Measurements from ENCODE around the gene KIF25.

Gene KIF25

GRCh38 chr6:168058691-168059551, 61.5 kb downstream of the KIF25 start:
- Histone ChIP-seq H3K4me3 (ENCODE audit: low read depth in 1 of 2, low read length in 2 of 2) (no peak overlapping the region), H3K9ac (ENCODE audit: low read length) (no peak overlapping the region), H3K4me1 (ENCODE audit: insufficient read depth, low read length) (no peaks in the 10 kb centered on the region), H3K27me3 (ENCODE audit: control insufficient read depth in 1 of 2, insufficient read depth in 2 of 2, low read length in 2 of 2) (no peaks in the 10 kb centered on the region), H3K9me3 (ENCODE audit: low read length) (no peaks in the 10 kb centered on the region), H3K36me3 (ENCODE audit: insufficient read depth, low read length) (no peaks in the 10 kb centered on the region), H3K27ac (ENCODE audit: low read depth, low read length) (no peak overlapping the region)

DNA sequence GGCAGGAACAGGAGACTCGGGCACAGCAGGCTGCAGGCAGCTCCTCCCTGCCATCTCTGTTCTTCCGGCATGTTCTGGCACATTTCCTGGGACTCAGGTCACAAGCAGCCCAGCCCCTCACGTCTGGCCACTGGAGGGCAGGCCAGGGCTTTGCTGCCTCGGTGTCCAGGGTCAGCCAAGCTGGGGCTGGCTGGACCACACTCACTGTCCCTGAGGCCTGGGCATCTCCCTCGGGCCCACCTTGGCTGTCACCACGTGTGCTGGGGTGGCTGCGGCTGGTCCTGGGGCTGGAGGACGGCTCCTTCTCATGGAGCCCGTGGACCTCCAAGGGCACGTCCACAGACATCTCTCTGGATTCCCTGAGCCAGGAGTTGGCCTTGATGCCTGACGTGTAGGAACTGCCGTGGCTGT, 63.1 kb downstream of the KIF25 start:
- Histone ChIP-seq H3K4me3 (ENCODE audit: low read depth in 1 of 2, low read length in 2 of 2) (no peak overlapping the region), H3K36me3 (ENCODE audit: insufficient read depth, low read length) (no peaks in the 10 kb centered on the region), H3K4me1 (ENCODE audit: insufficient read depth, low read length) (no peaks in the 10 kb centered on the region), H3K27me3 (ENCODE audit: control insufficient read depth in 1 of 2, insufficient read depth in 2 of 2, low read length in 2 of 2) (no peaks in the 10 kb centered on the region), H3K27ac (ENCODE audit: low read depth, low read length) (no peak overlapping the region), H3K9ac (ENCODE audit: low read length) (no peak overlapping the region), H3K9me3 (ENCODE audit: low read length) (no peaks in the 10 kb centered on the region)

DNA sequence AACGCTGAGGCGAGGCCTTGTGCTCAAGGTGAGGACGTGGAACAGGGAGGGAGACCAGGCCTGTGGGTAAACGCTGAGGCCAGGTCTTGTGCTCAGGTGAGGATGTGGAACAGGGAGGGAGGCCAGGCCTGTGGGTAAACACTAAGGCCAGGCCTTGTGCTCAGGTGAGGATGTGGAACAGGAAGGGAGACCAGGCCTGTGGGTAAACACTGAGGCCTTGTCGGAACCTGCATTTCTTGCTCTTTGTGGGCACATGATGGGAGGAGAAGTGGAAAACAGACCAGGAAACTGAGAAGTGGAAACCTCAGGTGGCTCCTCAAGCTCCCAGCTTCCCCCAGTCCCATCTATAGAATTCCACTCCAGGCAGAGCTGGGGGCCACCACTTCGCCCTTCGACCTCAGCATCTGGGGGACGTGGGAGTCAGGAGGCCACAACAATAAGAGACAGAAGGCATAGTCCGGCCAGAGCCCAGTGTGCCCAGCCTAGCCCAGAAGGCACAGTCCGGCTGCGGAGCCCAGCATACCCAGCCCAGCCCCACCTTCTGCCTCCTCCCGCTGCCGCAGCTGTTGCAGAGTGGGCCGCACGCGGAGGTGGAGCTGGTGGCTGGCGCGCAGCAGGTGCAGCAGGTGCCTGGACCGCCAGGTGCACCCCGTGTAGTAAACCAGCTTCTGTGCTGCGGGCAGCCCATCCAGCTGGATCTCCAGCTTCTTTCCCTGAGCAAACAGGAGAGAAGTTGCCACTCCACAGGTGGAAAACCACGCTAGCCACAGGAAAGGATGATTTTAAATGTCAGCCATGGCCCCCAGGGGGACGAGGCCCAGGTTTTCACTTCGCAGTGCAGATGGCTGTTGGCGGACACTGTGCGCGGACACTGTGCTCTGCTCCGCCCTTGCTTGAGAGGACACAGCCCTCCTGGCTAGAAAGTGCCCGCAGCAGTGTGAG, 64.1 kb downstream of the KIF25 start:
- no peaks in the 10 kb centered on the region for H3K27me3 ChIP-seq (ENCODE audit: control insufficient read depth in 1 of 2, insufficient read depth in 2 of 2, low read length in 2 of 2)
- H3K4me1 ChIP-seq (ENCODE audit: insufficient read depth, low read length), result no peaks in the 10 kb centered on the region
- H3K9ac ChIP-seq (ENCODE audit: low read length), result no peak overlapping the region
- no peak overlapping the region for H3K4me3 ChIP-seq (ENCODE audit: low read depth in 1 of 2, low read length in 2 of 2)
- no peaks in the 10 kb centered on the region for H3K9me3 ChIP-seq (ENCODE audit: low read length)
- no peaks in the 10 kb centered on the region for H3K36me3 ChIP-seq (ENCODE audit: insufficient read depth, low read length)
- H3K27ac ChIP-seq (ENCODE audit: low read depth, low read length), result no peak overlapping the region

DNA sequence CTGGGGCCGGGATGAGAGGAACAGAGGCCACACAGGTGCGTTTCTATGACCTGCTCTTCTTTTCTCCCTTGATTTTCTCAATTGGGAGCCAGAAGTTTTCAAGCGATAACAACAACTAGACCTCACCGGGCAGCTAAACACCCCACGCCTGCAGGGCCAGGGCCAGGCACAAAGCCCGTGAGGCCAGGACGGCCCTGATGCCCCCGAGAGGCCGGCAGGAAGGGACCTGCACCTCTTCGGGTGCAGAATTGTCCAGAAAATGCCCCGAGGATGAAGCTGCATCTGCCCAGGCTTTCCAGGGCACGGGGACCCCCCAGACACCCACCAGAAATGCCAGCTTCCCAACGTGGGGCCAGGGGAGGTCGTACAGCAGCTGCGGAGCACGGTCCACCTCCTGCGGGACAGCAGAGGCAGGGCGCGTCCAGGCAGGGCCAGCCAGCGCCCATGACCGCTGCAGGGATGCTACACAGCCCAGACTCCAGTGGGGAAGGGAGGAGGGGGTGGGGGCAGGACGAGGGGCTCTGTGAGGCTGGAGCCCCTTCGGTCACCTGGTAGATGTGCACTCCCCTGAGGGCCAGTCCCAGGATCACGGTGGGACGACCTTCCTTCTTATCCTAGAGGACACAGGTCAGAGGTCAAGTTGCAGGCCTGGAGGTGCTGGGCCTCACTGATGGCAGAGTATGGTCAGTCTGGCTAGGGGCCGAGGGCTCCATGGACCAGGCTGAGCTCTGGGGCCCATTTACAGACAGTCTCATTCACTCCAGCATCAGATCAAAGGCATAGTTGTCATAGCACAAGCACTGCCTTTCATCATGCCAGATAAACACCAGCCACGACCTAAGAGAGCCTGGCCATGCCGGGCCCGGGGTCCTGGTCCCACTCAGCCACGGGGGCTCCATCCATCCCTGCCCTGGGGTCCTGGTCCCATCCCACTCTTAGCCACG, 65.1 kb downstream of the KIF25 start:
- Histone ChIP-seq H3K9ac (ENCODE audit: low read length) (no peak overlapping the region), H3K27me3 (ENCODE audit: control insufficient read depth in 1 of 2, insufficient read depth in 2 of 2, low read length in 2 of 2) (no peaks in the 10 kb centered on the region), H3K4me1 (ENCODE audit: insufficient read depth, low read length) (no peaks in the 10 kb centered on the region), H3K36me3 (ENCODE audit: insufficient read depth, low read length) (no peaks in the 10 kb centered on the region), H3K9me3 (ENCODE audit: low read length) (no peaks in the 10 kb centered on the region), H3K27ac (ENCODE audit: low read depth, low read length) (no peak overlapping the region), H3K4me3 (ENCODE audit: low read depth in 1 of 2, low read length in 2 of 2) (no peak overlapping the region)

DNA sequence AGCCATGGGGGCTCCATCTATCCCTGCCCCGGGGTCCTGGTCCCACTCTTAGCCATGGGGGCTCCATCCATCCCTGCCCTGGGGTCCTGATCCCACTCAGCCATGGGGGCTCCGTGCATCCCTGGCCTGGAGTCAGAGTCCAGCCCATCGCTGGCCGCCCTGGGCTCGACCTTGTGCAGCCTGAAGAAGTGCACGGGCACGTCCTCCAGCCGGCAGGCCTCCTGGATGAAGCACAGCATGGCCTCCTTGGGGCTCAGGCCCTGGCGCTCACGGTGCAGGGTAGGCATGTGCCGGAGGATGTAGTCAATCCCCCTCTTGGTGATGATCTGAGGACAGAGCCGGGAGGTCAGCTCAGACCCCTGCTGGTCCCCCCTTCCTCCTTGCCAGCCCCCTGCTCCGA, 66.0 kb downstream of the KIF25 start:
- H3K27me3 ChIP-seq (ENCODE audit: control insufficient read depth in 1 of 2, insufficient read depth in 2 of 2, low read length in 2 of 2), result no peaks in the 10 kb centered on the region
- no peak overlapping the region for H3K27ac ChIP-seq (ENCODE audit: low read depth, low read length)
- H3K36me3 ChIP-seq (ENCODE audit: insufficient read depth, low read length), result no peaks in the 10 kb centered on the region
- no peak overlapping the region for H3K9ac ChIP-seq (ENCODE audit: low read length)
- no peaks in the 10 kb centered on the region for H3K9me3 ChIP-seq (ENCODE audit: low read length)
- H3K4me1 ChIP-seq (ENCODE audit: insufficient read depth, low read length), result no peaks in the 10 kb centered on the region
- H3K4me3 ChIP-seq (ENCODE audit: low read depth in 1 of 2, low read length in 2 of 2), result no peak overlapping the region

DNA sequence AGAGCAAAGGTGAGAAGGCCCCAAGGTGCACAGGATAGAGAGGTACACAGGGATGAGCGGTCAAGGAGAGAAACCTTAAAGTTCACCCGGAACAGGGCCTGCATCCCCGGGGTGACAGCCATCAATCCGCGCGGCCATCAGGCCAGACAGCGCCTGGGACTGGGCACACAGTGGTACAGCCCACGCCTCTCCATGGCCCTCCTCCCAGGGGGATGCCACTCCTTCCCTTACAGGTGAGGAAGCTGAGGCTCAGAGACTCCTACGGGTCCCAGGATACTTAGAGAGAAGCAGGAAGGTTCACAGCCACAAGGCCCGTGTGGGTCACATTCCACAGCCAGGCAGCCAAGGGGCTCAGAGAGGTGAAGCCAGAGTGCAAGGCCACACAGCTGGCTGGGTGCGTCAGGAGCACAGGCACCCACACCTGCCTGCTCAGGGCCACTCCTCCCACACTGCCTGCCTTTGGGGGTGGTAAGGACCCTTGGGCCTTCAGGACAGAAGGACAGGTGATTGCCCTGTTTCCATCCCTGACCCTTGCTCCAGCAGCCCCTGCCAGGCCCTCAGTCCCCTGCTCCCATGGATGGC, 66.8 kb downstream of the KIF25 start:
- no peaks in the 10 kb centered on the region for H3K36me3 ChIP-seq (ENCODE audit: insufficient read depth, low read length)
- H3K9ac ChIP-seq (ENCODE audit: low read length), result no peak overlapping the region
- H3K27me3 ChIP-seq (ENCODE audit: control insufficient read depth in 1 of 2, insufficient read depth in 2 of 2, low read length in 2 of 2), result no peaks in the 10 kb centered on the region
- H3K27ac ChIP-seq (ENCODE audit: low read depth, low read length), result no peak overlapping the region
- no peaks in the 10 kb centered on the region for H3K4me1 ChIP-seq (ENCODE audit: insufficient read depth, low read length)
- H3K4me3 ChIP-seq (ENCODE audit: low read depth in 1 of 2, low read length in 2 of 2), result no peak overlapping the region
- H3K9me3 ChIP-seq (ENCODE audit: low read length), result no peaks in the 10 kb centered on the region

- no peaks in the 10 kb centered on the region for H3K4me1 ChIP-seq (ENCODE audit: insufficient read depth, low read length)
- no peaks in the 10 kb centered on the region for H3K9me3 ChIP-seq (ENCODE audit: low read length)
- H3K9ac ChIP-seq (ENCODE audit: low read length), result no peak overlapping the region
- H3K4me3 ChIP-seq (ENCODE audit: low read depth in 1 of 2, low read length in 2 of 2), result no peak overlapping the region
- no peak overlapping the region for H3K27ac ChIP-seq (ENCODE audit: low read depth, low read length)
- H3K36me3 ChIP-seq (ENCODE audit: insufficient read depth, low read length), result no peaks in the 10 kb centered on the region
- H3K27me3 ChIP-seq (ENCODE audit: control insufficient read depth in 1 of 2, insufficient read depth in 2 of 2, low read length in 2 of 2), result no peaks in the 10 kb centered on the region
Observed at GRCh38 chr6:168067081-168067759, 69.7 kb downstream of the KIF25 start.

- H3K9me3 ChIP-seq (ENCODE audit: low read length), result no peaks in the 10 kb centered on the region
- H3K27me3 ChIP-seq (ENCODE audit: control insufficient read depth in 1 of 2, insufficient read depth in 2 of 2, low read length in 2 of 2), result no peaks in the 10 kb centered on the region
- H3K27ac ChIP-seq (ENCODE audit: low read depth, low read length), result no peak overlapping the region
- no peak overlapping the region for H3K4me3 ChIP-seq (ENCODE audit: low read depth in 1 of 2, low read length in 2 of 2)
- H3K9ac ChIP-seq (ENCODE audit: low read length), result no peak overlapping the region
- no peaks in the 10 kb centered on the region for H3K36me3 ChIP-seq (ENCODE audit: insufficient read depth, low read length)
- H3K4me1 ChIP-seq (ENCODE audit: insufficient read depth, low read length), result no peaks in the 10 kb centered on the region
Observed at GRCh38 chr6:168070804-168071203, 73.3 kb downstream of the KIF25 start.

DNA sequence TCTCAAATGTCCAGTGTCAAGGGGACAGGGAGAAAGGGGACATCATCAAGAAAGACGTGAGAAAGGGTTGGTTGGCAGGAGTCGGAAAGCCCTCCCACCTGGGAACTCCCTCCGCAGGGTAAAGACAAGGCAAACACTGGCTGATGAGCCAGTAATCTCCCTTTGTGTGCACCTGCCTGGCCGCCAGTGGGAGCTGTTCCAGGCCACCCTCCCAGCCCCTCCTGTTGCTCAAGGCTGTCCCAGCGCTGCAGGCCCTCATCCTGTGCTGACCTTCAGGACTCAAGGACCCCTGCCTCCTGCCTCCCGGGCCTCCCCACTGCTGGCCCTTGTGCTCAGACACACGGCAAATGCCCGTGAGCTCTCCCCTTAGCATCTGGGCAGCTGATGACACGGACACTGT, 74.1 kb downstream of the KIF25 start:
- Histone ChIP-seq H3K4me1 (ENCODE audit: insufficient read depth, low read length) (no peaks in the 10 kb centered on the region), H3K27me3 (ENCODE audit: control insufficient read depth in 1 of 2, insufficient read depth in 2 of 2, low read length in 2 of 2) (no peaks in the 10 kb centered on the region), H3K9ac (ENCODE audit: low read length) (no peak overlapping the region), H3K36me3 (ENCODE audit: insufficient read depth, low read length) (no peaks in the 10 kb centered on the region), H3K9me3 (ENCODE audit: low read length) (no peaks in the 10 kb centered on the region), H3K4me3 (ENCODE audit: low read depth in 1 of 2, low read length in 2 of 2) (no peak overlapping the region), H3K27ac (ENCODE audit: low read depth, low read length) (no peak overlapping the region)

DNA sequence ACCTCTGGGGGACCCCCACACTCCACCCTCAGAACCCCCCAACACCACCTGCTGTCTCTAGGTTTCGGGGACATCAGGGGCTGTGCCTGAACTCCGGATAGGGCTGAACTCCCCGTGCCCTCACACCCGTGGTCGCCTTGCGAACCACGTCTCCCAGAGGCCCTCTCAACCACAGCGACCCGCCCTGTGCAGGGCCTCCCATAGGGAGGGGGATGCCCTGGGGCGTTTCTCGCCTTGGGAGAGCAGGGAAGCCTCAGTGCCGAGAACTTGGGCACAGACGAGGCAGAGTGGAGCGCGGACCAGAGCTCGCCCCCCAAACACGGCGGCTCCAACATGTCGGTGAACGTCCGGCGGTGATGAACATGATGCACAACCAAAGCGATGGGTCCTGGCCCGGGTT, 74.8 kb downstream of the KIF25 start:
- Histone ChIP-seq H3K4me3 (ENCODE audit: low read depth in 1 of 2, low read length in 2 of 2) (no peak overlapping the region), H3K27me3 (ENCODE audit: control insufficient read depth in 1 of 2, insufficient read depth in 2 of 2, low read length in 2 of 2) (no peaks in the 10 kb centered on the region), H3K27ac (ENCODE audit: low read depth, low read length) (no peak overlapping the region), H3K4me1 (ENCODE audit: insufficient read depth, low read length) (no peaks in the 10 kb centered on the region), H3K9me3 (ENCODE audit: low read length) (no peaks in the 10 kb centered on the region), H3K9ac (ENCODE audit: low read length) (no peak overlapping the region), H3K36me3 (ENCODE audit: insufficient read depth, low read length) (no peaks in the 10 kb centered on the region)
